ENCODE results near the gene HIF1A. TPM values are rescaled to one million over a fixed set of nuclear protein-coding genes. Genes with fewer than 3 reads are reported as not detected.

The HIF1A gene
- total and polyA plus RNA-seq, 2 donors (not counting 3 experiments of a cell fraction or from before 2014, with no cell fraction given): 58.3 to 179 TPM

DNA sequence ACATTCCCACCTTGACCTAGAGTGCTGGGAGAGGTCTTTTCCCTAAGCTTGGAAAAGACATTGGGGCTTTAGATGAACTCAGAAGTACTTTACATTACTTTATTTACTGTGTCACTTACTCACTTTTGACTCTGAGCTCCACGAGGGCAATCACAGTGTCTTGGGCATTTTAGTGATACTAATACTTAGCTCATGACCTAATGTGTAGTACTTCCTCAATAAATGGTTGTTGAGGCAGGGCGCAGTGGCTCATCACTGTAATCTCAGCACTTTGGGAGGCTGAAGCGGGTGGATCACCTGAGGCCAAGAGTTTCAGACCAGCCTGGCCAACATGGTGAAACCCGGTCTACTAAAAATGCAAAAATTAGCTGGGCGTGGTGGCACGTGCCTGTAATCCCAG lies 47.1 kb downstream of the HIF1A start:
- H3K4me1 ChIP-seq (ENCODE audit: control insufficient read depth, extremely low read depth, insufficient read depth, low read length): peaks cover 5% of the 10 kb centered on the region
- no peak overlapping the region for H3K4me2 ChIP-seq (ENCODE audit: insufficient read depth, low read length)
- TF ChIP-seq POLR2AphosphoS5 (IDR thresholded peaks at IDR 0.05; ENCODE audit: insufficient read depth, low read depth, low read length): no peak
- no peak for TF ChIP-seq JUN (IDR thresholded peaks at IDR 0.05; ENCODE audit: borderline replicate concordance, insufficient read depth, insufficient read length, low read depth)
- no peak for TF ChIP-seq MYC (IDR thresholded peaks at IDR 0.05; ENCODE audit: low read depth, low read length)
- TF ChIP-seq FOS (IDR thresholded peaks at IDR 0.05; ENCODE audit: borderline replicate concordance, insufficient read depth, low read length): no peak
- no peak for TF ChIP-seq POLR2A (IDR thresholded peaks at IDR 0.05; ENCODE audit: low read depth, low read length)
- TF ChIP-seq EZH2 (IDR thresholded peaks at IDR 0.05; ENCODE audit: borderline replicate concordance, low read depth, low read length, severe bottlenecking): no peak
- no peak for TF ChIP-seq MAX (IDR thresholded peaks at IDR 0.05; ENCODE audit: insufficient read depth, insufficient read length)
- TF ChIP-seq GATA2 (IDR thresholded peaks at IDR 0.05; ENCODE audit: insufficient read depth, insufficient read length, low read depth, low read length): no peak
- no peak overlapping the region for H3K27ac ChIP-seq (ENCODE audit: insufficient read depth, low read depth, low read length)
- POLR2A ChIA-PET: interaction anchor here (0.5 to 0.6 kb wide), 2 partner anchors 12 to 86 kb away, joined by 3 to 4 read pairs; no protein-coding TSS in a partner anchor
- dilution Hi-C loops (cut with MboI; ENCODE audit: extremely low pct_ligation_motif_present, low sequenced_read_pairs): loop anchor here (25.0 kb wide), 1 partner anchor 280 kb away; no protein-coding TSS in a partner anchor
- no peak overlapping the region for H2AFZ ChIP-seq (ENCODE audit: low read depth, low read length)
- no peaks in the 10 kb centered on the region for H3K27me3 ChIP-seq (ENCODE audit: control insufficient read depth in 2 of 2, insufficient read depth in 2 of 2, low read length in 2 of 2)
- peaks cover 80% of the 10 kb centered on the region for H3K79me2 ChIP-seq (ENCODE audit: control insufficient read depth, insufficient read depth, low read length)
- BruUV-seq (replicated peaks): no TSS peak
- no peak overlapping the region for H3K4me3 ChIP-seq (replicated peaks in 1 of 3; ENCODE audit: insufficient read depth in 1 of 3, low read depth in 1 of 3, low read length in 3 of 3)
- H3K9ac ChIP-seq (replicated peaks; ENCODE audit: extremely low read depth, insufficient read depth, low read length): no peak overlapping the region
- H3K9me3 ChIP-seq (replicated peaks; ENCODE audit: control insufficient read depth, insufficient read depth, low read length): no peaks in the 10 kb centered on the region
- peaks cover 3% of the 10 kb centered on the region for H4K20me1 ChIP-seq (replicated peaks; ENCODE audit: control insufficient read depth, extremely low read depth, insufficient read depth, low read length)
- no peaks in the 10 kb centered on the region for H3K9me1 ChIP-seq (replicated peaks; ENCODE audit: control insufficient read depth, extremely low read depth, insufficient read depth, low read length)
- CTCF ChIA-PET: interaction anchor here (0.7 to 1.4 kb wide), 4 partner anchors 11 to 281 kb away, joined by 3 to 5 read pairs (median 4); partner anchors contain the start of gene SNAPC1
- intact Hi-C loops (cut with micrococcal nuclease): no loop called here
- peaks cover 20 to 46% of the 10 kb centered on the region in 2 experiments for H3K36me3 ChIP-seq (ENCODE audit: control insufficient read depth in 2 of 2, extremely low read depth in 1 of 2, insufficient read depth in 2 of 2, low read length in 2 of 2)
- DNase-seq (ENCODE audit: low read depth, low spot score) (no peak), FAIRE-seq (no peak)
